HAP-1 (cell line): ENCODE data around the gene PTTG1.

ENCODE experiments used
- DNase-seq, 2 experiments: peaks; one replicate each; pipeline ENCODE4 v3.0.0-alpha.2; 2016 to 2020; ENCODE audit warnings: low spot score in 2 of 2
- H3K27me3 ChIP-seq: fragments of 250-450 bp; sonication (Bioruptor Pico); 2 replicates; pipeline ENCODE4 v1.5.1; 2020; ENCODE audit warnings: low read depth, mild to moderate bottlenecking, moderate library complexity
- H3K36me3 ChIP-seq: fragments of 250-450 bp; sonication (Bioruptor Pico); replicated peaks from 2 replicates; pipeline ENCODE4 v1.5.1; 2020; ENCODE audit warnings: mild to moderate bottlenecking
- H3K4me1 ChIP-seq: fragments of 250-450 bp; sonication (Bioruptor Pico); 2 replicates; pipeline ENCODE4 v1.5.1; 2020; ENCODE audit warnings: mild to moderate bottlenecking
- H3K4me3 ChIP-seq: fragments of 250-450 bp; sonication (Bioruptor Pico); 2 replicates; pipeline ENCODE4 v1.5.1; 2020; ENCODE audit warnings: mild to moderate bottlenecking, moderate library complexity
- H3K9me3 ChIP-seq: fragments of 250-450 bp; sonication (Bioruptor Pico); 2 replicates; pipeline ENCODE4 v1.5.1; 2020; ENCODE audit warnings: mild to moderate bottlenecking, moderate library complexity
- in situ Hi-C: fragments of 300-500 bp; cut with MboI; formaldehyde crosslinking; loops from 3 replicates; pipeline ENCODE4 v1.14.3; 2020; ENCODE audit warnings: low sequenced_read_pairs, inconsistent platforms, mixed read lengths

The PTTG1 gene

DNA sequence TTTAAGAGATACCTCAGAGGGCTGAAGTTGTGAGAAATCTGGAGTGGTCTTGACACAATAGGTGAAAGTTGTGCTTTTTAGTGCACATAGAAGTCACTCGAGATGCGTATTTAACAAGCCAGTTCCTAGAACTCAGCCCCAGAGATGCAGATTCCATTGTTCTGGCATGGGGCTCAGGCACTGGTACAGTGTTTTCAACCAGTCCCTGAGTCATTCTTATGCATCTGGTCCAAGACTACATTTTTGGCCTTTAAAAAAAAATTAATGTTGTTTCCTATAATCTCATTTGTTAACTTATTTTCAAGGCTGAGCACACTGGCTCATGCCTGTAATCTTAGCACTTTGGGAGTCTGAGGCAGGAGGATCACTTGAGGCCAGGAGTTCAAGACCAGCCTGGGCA, 29.6 kb downstream of the PTTG1 start:
- Histone ChIP-seq H3K4me1 (no peaks in the 10 kb centered on the region), H3K27me3 (no peaks in the 10 kb centered on the region), H3K36me3 (no peaks in the 10 kb centered on the region), H3K4me3 (no peak overlapping the region), H3K9me3 (no peaks in the 10 kb centered on the region)
- no peak for DNase-seq
- in situ Hi-C loops: no loop called here

DNA sequence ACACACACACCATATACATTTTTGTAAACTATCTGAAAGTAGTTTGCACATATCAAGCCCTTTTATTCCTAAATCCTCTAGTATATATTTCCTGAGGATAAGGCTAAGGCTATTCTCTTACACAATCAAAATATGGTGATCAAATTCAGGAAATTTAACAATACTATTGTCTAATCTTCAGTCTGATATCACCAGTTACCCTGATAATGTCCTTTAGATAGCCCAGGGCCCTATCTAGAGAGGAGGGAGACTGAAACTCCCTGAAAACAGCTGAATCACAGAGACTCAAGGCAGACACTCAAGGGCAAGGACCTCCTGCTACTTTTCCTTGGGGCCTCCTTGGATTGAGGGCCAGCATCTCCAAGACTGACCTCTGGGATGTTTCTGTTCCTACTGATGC, 30.4 kb downstream of the PTTG1 start:
- DNase-seq: no peak
- in situ Hi-C loops: no loop called here
- Histone ChIP-seq H3K4me1 (no peaks in the 10 kb centered on the region), H3K27me3 (no peaks in the 10 kb centered on the region), H3K4me3 (no peak overlapping the region), H3K9me3 (no peaks in the 10 kb centered on the region), H3K36me3 (no peaks in the 10 kb centered on the region)

- no peak for DNase-seq
- Histone ChIP-seq H3K4me1 (no peaks in the 10 kb centered on the region), H3K4me3 (no peak overlapping the region), H3K9me3 (no peaks in the 10 kb centered on the region), H3K27me3 (no peaks in the 10 kb centered on the region), H3K36me3 (no peaks in the 10 kb centered on the region)
- in situ Hi-C loops: no loop called here
Observed at GRCh38 chr5:160452795-160453194, 31.1 kb downstream of the PTTG1 start.

DNA sequence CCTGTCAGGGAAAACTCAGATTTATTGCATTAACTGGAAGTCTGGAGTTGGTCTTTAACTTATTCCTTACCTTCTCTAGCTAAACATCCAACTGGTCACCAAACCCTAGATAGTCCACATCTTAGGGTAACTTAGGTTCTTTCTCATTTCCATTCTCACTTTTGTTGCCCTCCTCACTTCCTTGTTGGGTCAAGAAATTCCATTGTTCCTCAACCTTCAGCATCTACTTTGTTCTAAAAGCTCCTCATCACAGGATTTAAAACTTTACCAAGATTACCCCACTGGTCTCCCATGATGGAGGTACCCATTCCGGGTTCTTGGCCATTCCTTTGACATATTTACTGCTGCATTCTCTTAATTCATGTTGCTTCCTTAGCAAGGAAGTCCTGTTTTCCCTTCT, 32.1 kb downstream of the PTTG1 start:
- Histone ChIP-seq H3K27me3 (no peaks in the 10 kb centered on the region), H3K9me3 (no peaks in the 10 kb centered on the region), H3K4me1 (no peaks in the 10 kb centered on the region), H3K4me3 (no peak overlapping the region), H3K36me3 (no peaks in the 10 kb centered on the region)
- DNase-seq: no peak
- in situ Hi-C loops: no loop called here

DNA sequence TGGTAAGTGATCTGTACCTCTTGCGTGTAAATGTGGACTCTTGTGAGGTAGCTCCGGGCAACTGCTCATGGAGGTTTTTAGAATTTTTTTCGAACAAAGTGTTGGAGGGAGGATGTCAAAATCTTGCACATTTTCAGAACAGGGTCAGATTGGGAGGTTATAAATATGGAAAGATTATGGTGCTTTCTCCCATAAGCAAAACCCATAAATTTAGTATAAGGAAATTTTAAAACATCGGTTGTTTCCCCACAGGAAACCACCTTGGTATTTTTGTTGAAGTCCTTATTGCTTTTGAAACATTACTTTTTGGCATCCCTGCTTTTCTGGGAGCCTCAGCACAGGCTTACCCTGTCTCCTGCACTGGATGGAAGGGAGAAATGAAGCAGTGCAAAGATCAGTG, 33.9 kb downstream of the PTTG1 start:
- no peak for DNase-seq
- no peaks in the 10 kb centered on the region for H3K9me3 ChIP-seq
- H3K36me3 ChIP-seq: no peaks in the 10 kb centered on the region
- in situ Hi-C loops: no loop called here
- H3K4me1 ChIP-seq: peaks cover 3% of the 10 kb centered on the region
- H3K4me3 ChIP-seq: no peak overlapping the region
- no peaks in the 10 kb centered on the region for H3K27me3 ChIP-seq

- H3K9me3 ChIP-seq: no peaks in the 10 kb centered on the region
Observed at GRCh38 chr5:160456480-160457177, 35.0 kb downstream of the PTTG1 start.

GRCh38 chr5:160457252-160457651, 35.6 kb downstream of the PTTG1 start:
- in situ Hi-C loops: no loop called here
- no peak for DNase-seq
- Histone ChIP-seq H3K9me3 (no peaks in the 10 kb centered on the region), H3K36me3 (no peaks in the 10 kb centered on the region), H3K27me3 (0 out of 2 replicates have a peak, but pooled peaks cover under 1% of the 10 kb centered on the region), H3K4me3 (no peak overlapping the region), H3K4me1 (peaks cover 7% of the 10 kb centered on the region)

More at GRCh38 chr5:160456480-160457177, 35.0 kb downstream of the PTTG1 start:
- H3K4me1 ChIP-seq: peaks cover 7% of the 10 kb centered on the region
- H3K4me3 ChIP-seq: no peak overlapping the region
- DNase-seq: no peak
- H3K27me3 ChIP-seq: no peaks in the 10 kb centered on the region
- no peaks in the 10 kb centered on the region for H3K36me3 ChIP-seq
- in situ Hi-C loops: no loop called here

DNA sequence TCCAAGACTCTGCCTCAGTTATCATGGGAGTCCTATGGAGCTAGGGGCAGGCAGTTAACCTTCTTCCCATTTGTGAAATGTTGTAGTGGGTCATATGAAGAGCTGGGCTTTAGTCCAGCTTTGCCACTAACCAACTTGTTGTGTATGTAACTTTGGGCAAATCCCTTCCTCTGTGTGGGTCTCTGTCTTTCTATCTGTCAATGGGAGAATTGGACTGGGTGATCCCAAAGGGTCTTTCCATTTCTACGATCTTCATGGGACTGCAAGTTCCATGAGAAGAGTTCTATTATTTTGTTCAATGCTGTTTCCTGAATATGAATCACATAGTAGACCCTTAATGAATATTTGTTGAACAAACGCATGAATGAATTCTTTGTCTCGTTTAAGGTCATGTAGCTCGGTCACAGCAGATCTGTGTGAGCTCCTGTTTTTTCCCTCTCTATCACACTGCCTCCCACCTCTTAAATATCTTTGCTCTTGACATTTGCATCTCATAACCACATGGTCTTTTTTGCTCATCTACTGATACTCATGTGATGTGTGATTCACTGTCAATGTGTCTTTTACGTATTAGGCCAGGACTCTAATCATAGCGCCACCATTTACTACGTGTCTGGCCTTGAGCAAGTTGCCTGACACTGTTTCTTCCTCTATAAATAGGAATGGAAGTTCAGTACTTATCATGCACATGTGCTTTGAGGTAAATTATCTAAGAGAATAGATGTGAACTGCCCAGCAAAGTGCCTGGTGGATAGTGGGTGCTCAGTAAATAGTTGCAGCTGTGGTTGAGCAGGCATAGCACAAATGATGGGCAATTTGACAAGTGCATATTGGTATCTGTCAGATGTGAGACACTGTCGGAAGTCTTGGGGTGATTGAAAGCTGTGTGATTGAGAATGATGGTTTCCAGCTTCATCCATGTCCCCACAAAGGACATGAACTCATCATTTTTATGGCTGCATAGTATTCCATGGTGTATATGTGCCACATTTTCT, 37.4 kb downstream of the PTTG1 start:
- 0 out of 2 replicates have a peak, but pooled peaks cover 3% of the 10 kb centered on the region for H3K27me3 ChIP-seq
- peaks cover 7% of the 10 kb centered on the region for H3K4me1 ChIP-seq
- H3K4me3 ChIP-seq: no peak overlapping the region
- no peaks in the 10 kb centered on the region for H3K9me3 ChIP-seq
- no peak for DNase-seq
- H3K36me3 ChIP-seq: no peaks in the 10 kb centered on the region
- in situ Hi-C loops: no loop called here

DNA sequence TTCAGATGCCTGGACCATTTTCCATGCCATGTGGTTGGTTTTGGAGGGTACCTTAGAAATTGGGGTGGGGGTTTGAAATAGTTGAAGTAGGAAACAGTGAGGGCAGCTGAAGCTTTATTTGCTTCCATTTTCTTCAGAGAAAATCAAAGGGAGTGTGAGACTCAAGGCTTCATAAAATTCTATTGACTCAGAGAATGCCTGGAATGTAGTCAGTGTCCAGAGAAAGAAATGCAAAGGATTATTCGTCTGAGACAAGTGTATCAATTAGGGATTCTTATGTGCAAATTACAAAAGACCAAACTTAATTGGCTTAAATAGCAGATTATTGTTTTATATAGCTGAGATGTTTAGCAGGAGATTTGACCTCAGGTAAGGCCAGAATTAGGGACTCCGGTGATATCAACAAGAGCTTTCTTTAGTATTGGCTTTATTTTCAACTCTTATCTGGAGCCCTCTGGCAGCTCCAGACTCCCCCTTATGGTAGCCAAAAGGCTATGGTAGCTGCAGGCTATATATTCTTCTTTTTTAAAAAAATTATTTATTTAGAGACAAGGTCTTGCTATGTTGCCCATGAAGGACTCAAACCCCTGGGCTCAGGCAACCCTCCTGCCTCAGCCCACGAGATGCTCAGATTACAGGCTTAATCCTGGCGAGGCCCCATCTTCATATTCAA, 38.9 kb downstream of the PTTG1 start:
- Histone ChIP-seq H3K27me3 (0 out of 2 replicates have a peak, but pooled peaks cover 3% of the 10 kb centered on the region), H3K4me3 (no peak overlapping the region), H3K9me3 (no peaks in the 10 kb centered on the region), H3K36me3 (no peaks in the 10 kb centered on the region), H3K4me1 (peaks cover 7% of the 10 kb centered on the region)
- in situ Hi-C loops: no loop called here
- DNase-seq: peak in 1 of 2 experiments; percentile 44

DNA sequence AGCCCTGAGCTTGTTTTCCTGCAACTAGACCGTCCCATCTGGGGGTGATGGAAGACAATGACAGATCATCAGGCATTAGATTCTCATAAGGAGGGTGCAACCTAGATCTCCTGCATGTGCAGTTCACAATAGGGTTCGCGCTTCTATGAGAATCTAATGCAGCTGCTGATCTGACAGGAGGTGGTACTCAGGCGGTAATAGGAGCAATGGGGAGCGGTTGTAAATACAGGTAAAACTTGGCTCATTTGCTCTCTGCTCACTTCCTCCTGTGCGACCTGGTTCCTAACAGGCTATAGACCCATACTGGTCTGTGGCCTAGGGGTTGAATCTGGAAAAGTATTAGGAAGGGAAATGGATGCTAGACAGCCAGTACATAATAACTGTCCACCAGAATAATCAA, 39.7 kb downstream of the PTTG1 start:
- Histone ChIP-seq H3K27me3 (0 out of 2 replicates have a peak, but pooled peaks cover 3% of the 10 kb centered on the region), H3K9me3 (no peaks in the 10 kb centered on the region), H3K36me3 (no peaks in the 10 kb centered on the region), H3K4me1 (peaks cover 7% of the 10 kb centered on the region), H3K4me3 (no peak overlapping the region)
- in situ Hi-C loops: no loop called here
- DNase-seq: no peak

- H3K4me1 ChIP-seq: peaks cover 7% of the 10 kb centered on the region
- in situ Hi-C loops: no loop called here
- no peaks in the 10 kb centered on the region for H3K36me3 ChIP-seq
- no peak overlapping the region for H3K4me3 ChIP-seq
- H3K9me3 ChIP-seq: no peaks in the 10 kb centered on the region
- no peak for DNase-seq
- H3K27me3 ChIP-seq: 0 out of 2 replicates have a peak, but pooled peaks cover 3% of the 10 kb centered on the region
Observed at GRCh38 chr5:160462167-160462566, 40.5 kb downstream of the PTTG1 start.

DNA sequence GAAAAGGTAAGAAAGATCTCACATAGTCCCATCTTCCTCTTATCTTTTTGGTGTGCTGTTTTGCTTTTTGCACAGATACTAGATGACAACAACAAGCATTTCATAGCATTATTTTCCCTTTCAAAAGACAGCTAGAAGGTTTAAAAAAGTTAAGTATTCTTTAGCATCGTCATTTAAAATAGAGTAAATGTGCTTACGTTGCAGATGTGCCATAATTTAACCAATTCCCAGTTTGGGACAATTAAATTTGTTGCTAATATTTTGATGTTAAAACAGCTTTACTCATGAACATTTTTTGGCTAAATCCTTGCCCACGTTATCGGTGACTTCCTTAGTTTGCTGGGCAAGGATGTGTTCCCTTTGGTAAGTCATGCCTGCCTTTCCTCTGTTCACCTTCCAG, 41.6 kb downstream of the PTTG1 start:
- Histone ChIP-seq H3K4me1 (peaks cover 7% of the 10 kb centered on the region), H3K27me3 (0 out of 2 replicates have a peak, but pooled peaks cover 3% of the 10 kb centered on the region), H3K36me3 (no peaks in the 10 kb centered on the region), H3K4me3 (no peak overlapping the region), H3K9me3 (no peaks in the 10 kb centered on the region)
- in situ Hi-C loops: no loop called here
- no peak for DNase-seq

DNA sequence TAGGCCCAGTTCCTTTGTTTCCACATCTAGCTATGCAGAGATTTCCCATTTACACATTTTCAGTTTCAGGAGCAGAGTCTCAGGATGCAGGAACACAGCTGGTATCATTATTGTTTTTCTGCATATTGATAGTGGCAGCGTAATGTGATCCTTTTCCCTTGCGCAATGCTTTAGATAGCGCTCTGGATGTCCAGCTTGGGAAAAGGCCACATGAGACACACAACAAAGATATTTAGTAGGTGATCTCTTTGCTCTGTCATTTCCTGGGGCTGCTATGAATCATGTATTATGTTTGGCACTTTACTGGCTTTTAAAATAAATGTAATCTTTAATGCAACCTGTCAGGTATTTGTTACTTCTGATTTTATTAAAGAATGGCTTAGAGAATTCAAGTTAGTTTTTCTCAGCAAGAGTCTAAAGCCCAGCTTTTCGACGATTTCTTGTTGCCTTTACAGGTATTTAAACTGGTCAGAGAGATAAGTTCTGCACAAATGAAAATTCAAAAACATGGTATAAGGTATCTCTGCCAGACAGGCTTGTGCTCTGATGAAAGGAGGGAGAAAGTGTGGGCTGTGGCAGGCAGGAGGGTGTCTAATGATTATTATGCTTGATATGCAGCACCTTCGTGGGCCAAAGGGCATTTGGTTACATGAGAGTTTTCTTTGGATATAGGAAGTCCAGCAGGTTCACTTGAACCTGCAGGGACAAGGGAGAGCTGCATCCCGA, 42.2 kb downstream of the PTTG1 start:
- H3K4me3 ChIP-seq: no peak overlapping the region
- DNase-seq: no peak
- in situ Hi-C loops: no loop called here

More for the DNA sequence above, 42.2 kb downstream of the PTTG1 start:
- Histone ChIP-seq H3K36me3 (no peaks in the 10 kb centered on the region), H3K4me1 (peaks cover 7% of the 10 kb centered on the region), H3K9me3 (no peaks in the 10 kb centered on the region), H3K27me3 (0 out of 2 replicates have a peak, but pooled peaks cover 3% of the 10 kb centered on the region)
